Epithelial cell of prostate (primary cell): ENCODE measurements around the gene C9.
"Not testable (repeated sequence)": the region's sequence is repeated elsewhere in the genome, so short reads cannot be mapped to it uniquely, and the experiment has no call there.

Experiments used
- DNase-seq: peaks from one replicate; pipeline ENCODE4 v3.0.0-alpha.2; 2011; ENCODE audit warnings: low read depth, low spot score
- H3K27ac ChIP-seq: fragments of 450-650 bp; 2 replicates; pipeline ENCODE4 v1.5.1; 2017; ENCODE audit warnings: mild to moderate bottlenecking

The C9 gene

DNA sequence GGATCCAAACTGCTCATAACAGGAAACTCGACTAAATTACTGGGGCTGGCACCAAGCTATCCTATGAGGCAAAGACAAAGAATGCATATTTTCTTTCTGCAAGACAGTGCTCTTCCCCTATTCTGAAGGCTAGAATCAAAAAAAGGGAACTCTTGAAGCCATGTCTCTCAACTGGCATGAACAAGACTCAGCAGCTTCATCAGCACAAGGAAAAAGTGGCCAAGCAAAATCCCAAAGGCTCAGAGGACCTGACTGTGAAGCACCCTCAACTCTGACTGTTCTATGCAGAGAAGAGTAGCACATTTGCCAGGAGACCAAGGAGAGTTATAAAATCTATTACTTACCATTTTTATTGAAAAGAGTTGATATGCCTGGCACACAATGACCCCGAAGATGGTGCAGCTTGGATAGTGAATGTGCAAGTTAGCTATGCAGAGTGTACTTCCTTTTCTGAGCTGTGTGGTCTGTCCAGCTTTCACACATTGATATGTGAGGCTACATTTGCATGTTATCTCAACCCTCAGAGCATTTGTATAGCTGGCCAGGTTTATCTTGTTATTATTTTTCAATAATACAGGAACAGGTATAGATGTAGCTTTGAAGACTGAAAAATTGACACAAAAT lies 94.0 kb downstream of the C9 start:
- no peak overlapping the region for H3K27ac ChIP-seq
- DNase-seq = no peak

- H3K27ac ChIP-seq = no peak overlapping the region
- DNase-seq = no peak
Observed at GRCh38 chr5:39267186-39267585, 97.1 kb downstream of the C9 start.

- no peak overlapping the region for H3K27ac ChIP-seq
- DNase-seq = no peak
Observed at GRCh38 chr5:39266442-39266841, 97.9 kb downstream of the C9 start.

- no peak for DNase-seq
- no peak overlapping the region for H3K27ac ChIP-seq
Observed at GRCh38 chr5:39264528-39264927, 99.8 kb downstream of the C9 start.

- no peak overlapping the region for H3K27ac ChIP-seq
- DNase-seq = no peak
Observed at GRCh38 chr5:39262981-39263380, 101.3 kb downstream of the C9 start.

DNA sequence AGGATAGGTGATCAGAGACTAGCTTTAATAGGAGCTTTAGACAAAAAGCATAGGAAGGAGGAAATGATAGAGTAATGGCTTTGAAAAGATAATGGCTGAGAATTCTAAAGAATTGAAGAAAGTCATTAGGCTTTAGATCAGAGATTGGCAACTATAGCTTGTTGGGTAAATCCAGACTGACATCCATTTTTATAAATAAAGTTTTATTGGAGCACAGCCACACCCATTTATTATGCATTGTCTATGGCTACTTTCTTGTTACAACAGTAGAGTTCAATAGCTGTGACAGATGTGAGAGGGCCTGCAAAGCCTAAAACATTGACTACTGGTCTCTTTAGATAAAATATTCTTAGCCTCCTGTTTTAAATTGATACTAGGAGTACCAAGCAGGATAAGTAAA lies 104.2 kb downstream of the C9 start:
- H3K27ac ChIP-seq = no peak overlapping the region
- no peak for DNase-seq

- DNase-seq = no peak
- no peak overlapping the region for H3K27ac ChIP-seq
Observed at GRCh38 chr5:39257554-39257953, 106.7 kb downstream of the C9 start.

DNA sequence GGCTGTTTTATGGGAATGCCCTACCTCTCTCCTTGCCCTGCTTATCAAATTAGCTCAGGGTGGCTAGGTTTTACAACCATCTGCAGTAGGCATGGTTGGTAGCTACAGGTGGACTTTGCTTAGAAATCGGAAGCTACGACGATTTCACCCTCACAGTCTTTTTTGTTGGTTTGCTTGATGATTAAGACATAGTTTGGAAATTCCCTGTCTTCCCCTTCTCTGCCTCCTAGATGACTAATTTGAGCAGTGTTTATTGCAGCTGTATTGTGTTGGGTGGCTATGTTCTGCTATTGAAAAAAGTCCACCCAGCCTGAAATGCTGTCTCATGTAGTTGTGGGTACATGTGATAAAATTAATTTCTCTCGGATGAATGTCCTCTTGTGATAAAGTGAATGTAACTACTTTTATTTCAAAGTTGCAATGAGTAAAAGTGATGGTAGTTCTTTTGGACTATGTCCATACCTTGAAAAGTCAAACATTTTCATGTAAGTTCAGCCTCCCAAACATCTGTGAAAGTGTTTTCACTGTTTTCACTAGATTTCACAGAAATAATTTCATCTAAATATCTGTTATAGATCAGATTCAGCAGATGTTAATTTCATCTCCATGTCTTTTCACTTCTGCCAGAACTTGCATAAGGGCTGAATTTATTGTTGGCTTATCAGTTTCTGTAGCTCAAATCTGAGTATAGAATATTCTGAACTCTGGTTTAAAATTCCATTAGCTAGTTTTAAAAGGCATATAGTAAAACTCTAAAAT lies 107.6 kb downstream of the C9 start:
- peak; percentile 85 for DNase-seq

GRCh38 chr5:39255406-39255805 lies 108.9 kb downstream of the C9 start:
- peak overlapping the region; percentile 69 for H3K27ac ChIP-seq
- DNase-seq = peak; percentile 87

More for the DNA sequence above, 107.6 kb downstream of the C9 start:
- H3K27ac ChIP-seq = peak overlapping the region; percentile 69

- DNase-seq = no peak
- peak overlapping the region; percentile 69 for H3K27ac ChIP-seq
Observed at GRCh38 chr5:39254671-39255070, 109.6 kb downstream of the C9 start.

GRCh38 chr5:39253196-39253595 lies 111.1 kb downstream of the C9 start:
- H3K27ac ChIP-seq = no peak overlapping the region
- DNase-seq = no peak

DNA sequence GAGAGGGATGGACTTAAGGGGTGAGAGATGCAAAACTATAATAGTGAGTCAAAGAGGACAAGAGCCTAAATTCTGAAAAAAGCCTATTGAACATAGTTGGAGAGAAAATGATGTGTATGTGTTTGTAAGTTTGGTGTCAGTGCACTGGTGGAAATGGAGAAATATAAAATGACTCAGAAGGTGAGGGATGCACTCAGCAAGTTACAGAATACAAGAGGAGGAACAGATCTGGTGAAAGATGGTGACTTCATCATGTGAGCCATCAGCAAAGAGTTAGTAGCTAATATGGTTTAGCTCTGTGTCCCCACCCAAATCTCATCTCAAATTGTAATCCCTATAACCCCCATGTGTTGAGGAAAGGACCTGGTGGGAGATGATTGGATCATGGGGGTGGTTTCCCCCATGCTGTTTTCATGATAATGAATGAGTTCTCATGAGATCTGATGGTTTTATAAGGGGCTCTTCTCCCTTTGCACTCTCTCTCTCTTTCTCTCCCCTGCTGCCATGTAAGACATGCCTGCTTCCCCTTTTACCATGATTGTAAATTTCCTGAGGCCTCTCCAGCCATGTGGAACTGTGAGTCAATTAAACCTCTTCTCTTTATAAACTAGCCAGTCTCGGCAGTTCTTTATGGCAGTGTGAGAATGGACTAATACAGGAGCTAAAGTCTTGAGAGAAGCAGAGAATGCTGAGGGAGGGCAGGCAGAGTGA lies 114.6 kb downstream of the C9 start:
- no peak for DNase-seq
- H3K27ac ChIP-seq = no peak overlapping the region

- no peak for DNase-seq
- no peak overlapping the region for H3K27ac ChIP-seq
Observed at GRCh38 chr5:39249069-39249468, 115.2 kb downstream of the C9 start.

DNA sequence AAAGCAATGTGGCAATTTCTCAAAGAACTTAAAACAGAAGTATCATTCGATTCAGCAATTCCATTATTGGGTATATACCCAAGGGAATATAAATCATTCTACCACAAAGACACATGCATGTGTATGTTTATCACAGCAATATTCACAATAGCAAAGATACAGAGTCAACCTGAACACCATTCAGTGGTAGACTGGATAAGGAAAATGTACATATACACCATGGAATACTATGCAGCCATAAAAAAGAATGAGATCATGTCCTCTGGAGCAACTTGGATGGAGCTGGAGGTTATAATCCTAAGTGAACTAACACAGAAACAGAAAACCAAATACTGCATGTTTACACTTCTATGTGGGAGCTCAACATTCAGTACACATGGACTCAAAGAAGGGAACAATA lies 123.5 kb downstream of the C9 start:
- no peak overlapping the region for H3K27ac ChIP-seq
- no peak for DNase-seq

GRCh38 chr5:39238366-39239105 lies 125.8 kb downstream of the C9 start:
- H3K27ac ChIP-seq = no peak overlapping the region
- DNase-seq = no peak

DNA sequence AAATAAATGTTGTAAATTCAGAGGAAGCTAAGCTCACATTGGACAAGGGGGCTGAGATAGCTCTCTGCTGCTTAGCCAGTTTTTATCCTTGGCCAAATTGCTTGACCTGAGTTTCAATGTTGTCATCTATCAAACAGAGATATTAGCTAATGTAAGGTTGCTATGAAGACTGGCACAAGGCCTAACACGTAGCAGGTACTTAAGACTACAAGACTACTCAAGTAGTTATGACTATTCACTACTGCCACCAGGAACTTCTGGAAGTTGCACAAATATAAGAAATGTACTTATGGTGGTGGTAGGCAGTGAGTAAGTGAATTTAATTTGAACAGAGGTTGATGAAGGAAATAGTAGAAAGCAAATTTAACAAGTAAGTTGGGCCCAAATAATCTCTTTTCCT lies 127.6 kb downstream of the C9 start:
- DNase-seq = no peak
- H3K27ac ChIP-seq = no peak overlapping the region

GRCh38 chr5:39235648-39236047 lies 128.6 kb downstream of the C9 start:
- no peak for DNase-seq
- no peak overlapping the region for H3K27ac ChIP-seq

GRCh38 chr5:39234494-39234893 lies 129.8 kb downstream of the C9 start:
- DNase-seq, H3K27ac ChIP-seq: not testable (repeated sequence)
